HCT116 (cell line): ENCODE data around the gene FADS6. TPM values are rescaled to one million over a fixed set of nuclear protein-coding genes. Genes with fewer than 3 reads are reported as not detected.

Source experiments
- ATAC-seq: fragments of 200-7000 bp; cut with Tn5 transposase; 2 replicates; pipeline ENCODE4 v1.9.1; 2020; ENCODE audit warnings: mild to moderate bottlenecking, moderate library complexity
- BruUV-seq: library from RNA; stranded (reverse); fragments of 400-500 nt; replicated peaks from 2 replicates; lab custom pipeline; 2021; lab: Mats Ljungman, UMichigan
- CTCF ChIA-PET: fragments of 300-600 bp; sonication (Branson Sonifier 250); formaldehyde crosslinking; loops from one replicate; lab custom pipeline; 2021; ENCODE audit warnings: antibody characterized with exemption; lab: Charles Lee
- POLR2A ChIA-PET: fragments of 300-600, 350-600 bp; sonication (Branson Sonifier 250); formaldehyde crosslinking; loops from one replicate; lab custom pipeline; 2021; ENCODE audit warnings: antibody characterized with exemption; lab: Charles Lee
- RAD21 ChIA-PET, 2 experiments: fragments of 300-600 bp; sonication (Branson Sonifier 250); formaldehyde crosslinking; loops; one replicate each; lab custom pipeline; 2023; ENCODE audit warnings: low total read pairs in 2 of 2; ENCODE audit not compliant: uncharacterized antibody in 2 of 2, unreplicated experiment in 2 of 2, low non-redundant PET in 1 of 2; lab: Charles Lee
- DNase-seq: peaks from one replicate; pipeline ENCODE4 v3.0.0-alpha.2; 2010; ENCODE audit warnings: low read depth, low spot score
- H2AFZ ChIP-seq: fragments of 200-600 bp; shearing (Covaris generic), sonication (generic); 2 replicates; pipeline ENCODE4 v1.6.1; 2017; ENCODE audit warnings: low read depth, mixed run types, mixed read lengths, antibody characterized with exemption, low read length; ENCODE audit not compliant: poor library complexity, severe bottlenecking
- H3K27ac ChIP-seq: 2 replicates; pipeline ENCODE4 v1.5.1; 2012; ENCODE audit warnings: low read depth, low read length
- H3K27me3 ChIP-seq: fragments of 200-600 bp; sonication (generic); 2 replicates; pipeline ENCODE4 v1.6.1; 2016; ENCODE audit warnings: mixed run types, low read length, mixed read lengths; ENCODE audit not compliant: insufficient read depth
- H3K36me3 ChIP-seq, 2 experiments: fragments of 200-500 bp in 1 of 2; fragments of 200-600 bp in 1 of 2; sonication (Bioruptor generic) in 1 of 2; sonication (generic) in 1 of 2; 2 replicates each; pipeline versions ENCODE4 v1.5.1 to v1.6.1; 2014 to 2016; ENCODE audit warnings: low read length in 2 of 2, inconsistent platforms in 1 of 2, mixed read lengths in 1 of 2, mixed run types in 1 of 2; ENCODE audit not compliant: insufficient read depth in 2 of 2, control insufficient read depth in 1 of 2
- H3K4me1 ChIP-seq, 2 experiments: fragments of 200-600 bp in 1 of 2; sonication (generic) in 1 of 2; 2 replicates each; pipeline versions ENCODE4 v1.5.1 to v1.6.1; 2012 to 2017; ENCODE audit warnings: low read length in 2 of 2, inconsistent platforms in 1 of 2, mild to moderate bottlenecking in 1 of 2, mixed read lengths in 1 of 2, mixed run types in 1 of 2, moderate library complexity in 1 of 2; ENCODE audit not compliant: insufficient read depth in 2 of 2, control insufficient read depth in 1 of 2
- H3K4me2 ChIP-seq: fragments of 200-600 bp; sonication (generic); 2 replicates; pipeline ENCODE4 v1.6.1; 2017; ENCODE audit warnings: mixed run types, low read length, mixed read lengths
- H3K4me3 ChIP-seq, 2 experiments: fragments of 200-600 bp in 1 of 2; sonication (generic) in 1 of 2; replicated peaks in 1 of 2; 2 replicates each; pipeline ENCODE4 v1.5.1; 2011 to 2016; ENCODE audit warnings: low read length in 2 of 2, control low read depth in 1 of 2, low read depth in 1 of 2, mild to moderate bottlenecking in 1 of 2, mixed read lengths in 1 of 2, mixed run types in 1 of 2
- H3K79me2 ChIP-seq: fragments of 200-600 bp; sonication (generic); 2 replicates; pipeline ENCODE4 v1.6.1; 2017; ENCODE audit warnings: mild to moderate bottlenecking, mixed run types, low read length, moderate library complexity, mixed read lengths; ENCODE audit not compliant: insufficient read depth
- H3K9ac ChIP-seq: fragments of 200-600 bp; sonication (generic); 2 replicates; pipeline ENCODE4 v1.6.1; 2016; ENCODE audit warnings: low read length, mixed read lengths
- H3K9me2 ChIP-seq: fragments of 200-600 bp; sonication (generic), shearing (Covaris generic); 2 replicates; pipeline ENCODE4 v1.6.1; 2017; ENCODE audit warnings: mixed run types, mild to moderate bottlenecking, moderate library complexity; ENCODE audit not compliant: insufficient read depth
- H3K9me3 ChIP-seq, 2 experiments: fragments of 200-500 bp in 1 of 2; fragments of 200-600 bp in 1 of 2; sonication (Bioruptor generic) in 1 of 2; sonication (generic) in 1 of 2; 2 replicates each; pipeline ENCODE4 v1.6.1; 2014 to 2017; ENCODE audit warnings: low read length in 2 of 2, mixed read lengths in 2 of 2, inconsistent platforms in 1 of 2, low read depth in 1 of 2, mild to moderate bottlenecking in 1 of 2, mixed run types in 1 of 2, moderate library complexity in 1 of 2; ENCODE audit not compliant: control insufficient read depth in 1 of 2, insufficient read depth in 1 of 2
- H4K20me1 ChIP-seq: fragments of 200-600 bp; sonication (generic), shearing (Covaris generic); 2 replicates; pipeline ENCODE4 v1.6.1; 2017; ENCODE audit warnings: mixed run types, mild to moderate bottlenecking, moderate library complexity; ENCODE audit not compliant: insufficient read depth
- CBX3 ChIP-seq: IDR thresholded peaks from 2 replicates; pipeline ENCODE4 v1.6.1; 2012; ENCODE audit warnings: low read depth
- CEBPB ChIP-seq: IDR thresholded peaks from 2 replicates; pipeline ENCODE4 v1.6.1; 2012; ENCODE audit warnings: low read depth
- CTCF ChIP-seq, 3 experiments: fragments of 200-600 bp in 1 of 3; sonication (generic) in 1 of 3; IDR thresholded peaks in 2 of 3; conservative IDR thresholded peaks in 1 of 3; 2 replicates each; pipeline ENCODE4 v1.5.1; 2012 to 2017; ENCODE audit warnings: low read depth in 2 of 3, low read length in 2 of 3, antibody characterized with exemption in 1 of 3, borderline replicate concordance in 1 of 3, control low read depth in 1 of 3, mild to moderate bottlenecking in 1 of 3, mixed read lengths in 1 of 3, mixed run types in 1 of 3, moderate library complexity in 1 of 3; ENCODE audit not compliant: insufficient read depth in 1 of 3
- RAD21 ChIP-seq: IDR thresholded peaks from 2 replicates; pipeline ENCODE4 v1.6.1; 2012; ENCODE audit warnings: low read depth, mild to moderate bottlenecking
- SIN3A ChIP-seq: IDR thresholded peaks from 2 replicates; pipeline ENCODE4 v1.6.1; 2012; ENCODE audit warnings: low read depth
- SP1 ChIP-seq: IDR thresholded peaks from 2 replicates; pipeline ENCODE4 v1.6.1; 2012; ENCODE audit warnings: low read depth
- SRF ChIP-seq: IDR thresholded peaks from 2 replicates; pipeline ENCODE4 v1.6.1; 2012; ENCODE audit warnings: low read depth
- TCF7L2 ChIP-seq: IDR thresholded peaks from 2 replicates; pipeline ENCODE4 v1.7.0; 2011; ENCODE audit warnings: borderline replicate concordance, inconsistent platforms; ENCODE audit not compliant: insufficient read depth, insufficient read length; ENCODE audit errors: extremely low read depth
- YY1 ChIP-seq: IDR thresholded peaks from 2 replicates; pipeline ENCODE4 v1.6.1; 2011; ENCODE audit warnings: low read length, low read depth, moderate library complexity, mild to moderate bottlenecking; ENCODE audit not compliant: insufficient replicate concordance; ENCODE audit errors: extremely low read depth
- intact Hi-C: fragments of 100-400 bp; cut with micrococcal nuclease; formaldehyde crosslinking; loops from 2 replicates; pipeline ENCODE4 v1.10.0; 2022
- total RNA-seq: library from RNA; stranded (reverse); gene quantifications from one replicate; pipeline ENCODE4 v1.2.1, GENCODE V29; 2021; ENCODE audit not compliant: unreplicated experiment
- TF ChIP-seq, protein P1 (sequence below): IDR thresholded peaks from 2 replicates; pipeline ENCODE4 v1.6.1; 2012

FADS6 gene
- total RNA-seq, 1 experiment from 2014 or later = not detected

GRCh38 chr17:74900208-74900607 lies 6.8 kb upstream of the FADS6 start (continued):
- TF ChIP-seq CTCF (IDR thresholded peaks at IDR 0.05 in 2 of 3, conservative IDR thresholded peaks at IDR 0.05 in 1 of 3; ENCODE audit: borderline replicate concordance in 1 of 3, insufficient read depth in 1 of 3, low read depth in 2 of 3, low read length in 2 of 3) (no peak), SIN3A (no peak), CEBPB (no peak), SP1 (no peak), YY1 (no peak)

- Histone ChIP-seq H3K4me1 (peaks cover 3 to 12% of the 10 kb centered on the region in 2 experiments), H3K79me2 (no peaks in the 10 kb centered on the region), H2AFZ (no peak overlapping the region), H3K9me2 (no peaks in the 10 kb centered on the region), H4K20me1 (no peaks in the 10 kb centered on the region), H3K27ac (no peak overlapping the region), H3K9me3 (no peaks in the 10 kb centered on the region), H3K27me3 (peaks cover 6% of the 10 kb centered on the region; the same call in 1 of the 2 replicates), H3K36me3 (no peaks in the 10 kb centered on the region), H3K4me2 (no peak overlapping the region), H3K4me3 (no peak overlapping the region), H3K9ac (no peak overlapping the region)
- intact Hi-C loops = no loop called here
- ChIA-PET CTCF (no interaction called here), RAD21 (no interaction called here), POLR2A (no interaction called here)
- BruUV-seq = no TSS peak
- no peak for ATAC-seq
- no peak for DNase-seq
- TF ChIP-seq TCF7L2 (no peak), SRF (no peak), RAD21 (no peak), CBX3 (no peak)
- TF ChIP-seq, protein P1, sequence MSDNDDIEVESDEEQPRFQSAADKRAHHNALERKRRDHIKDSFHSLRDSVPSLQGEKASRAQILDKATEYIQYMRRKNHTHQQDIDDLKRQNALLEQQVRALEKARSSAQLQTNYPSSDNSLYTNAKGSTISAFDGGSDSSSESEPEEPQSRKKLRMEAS = no peak
- TF ChIP-seq, all 23 proteins: peak for 0
These were observed 5.0 kb upstream of the FADS6 start for GRCh38 chr17:74898376-74898946.
